GM12878 (cell line): Measurements from ENCODE around the gene NPIPA5. TPM values are rescaled to one million over a fixed set of nuclear protein-coding genes. Genes with fewer than 3 reads are reported as not detected.
A peak's percentile ranks its signal among the peaks of the same experiment; 100 is the strongest.
"Not testable (repeated sequence)": the region's sequence is repeated elsewhere in the genome, so short reads cannot be mapped to it uniquely, and the experiment has no call there.

Experiments used
- ATAC-seq: fragments of 200-7000 bp; cut with Tn5 transposase; 3 replicates; pipeline ENCODE4 v1.9.1; 2020; ENCODE audit warnings: mild to moderate bottlenecking, moderate library complexity
- BruUV-seq: library from RNA; stranded (reverse); fragments of 400-500 nt; replicated peaks from 2 replicates; lab custom pipeline; 2021; lab: Mats Ljungman, UMichigan
- CTCF ChIA-PET: fragments of 300-600 bp; sonication (Branson Sonifier 250); formaldehyde crosslinking; extraction: SDS; loops from one replicate; lab custom pipeline; 2021; ENCODE audit warnings: inconsistent platforms; lab: Yijun Ruan, JAX
- POLR2A ChIA-PET: fragments of 350-600 bp; formaldehyde crosslinking; extraction: SDS; loops from one replicate; lab custom pipeline; 2021; ENCODE audit warnings: inconsistent platforms; lab: Charles Lee
- RAD21 ChIA-PET: fragments of 300-600 bp; sonication (Branson Sonifier 250); formaldehyde crosslinking; loops from one replicate; lab custom pipeline; 2023; ENCODE audit warnings: antibody characterized with exemption; ENCODE audit not compliant: unreplicated experiment; lab: Charles Lee
- SMC1A ChIA-PET: fragments of 300-600 bp; sonication (Branson Sonifier 250); formaldehyde crosslinking; loops from one replicate; lab custom pipeline; 2023; ENCODE audit not compliant: unreplicated experiment, uncharacterized antibody; lab: Charles Lee
- DNase-seq: peaks from one replicate; pipeline ENCODE4 v3.0.0-alpha.2; 2011; ENCODE audit warnings: low read depth, low spot score
- FAIRE-seq: peaks from 3 replicates; lab custom pipeline; 2011; peaks lifted over from hg19 to GRCh38; lab: Jason Lieb, UNC
- H2AFZ ChIP-seq: 2 replicates; pipeline ENCODE4 v1.6.0; 2011; ENCODE audit warnings: low read depth, low read length, control low read depth; ENCODE audit not compliant: control insufficient read depth
- H3K27ac ChIP-seq: 2 replicates; pipeline ENCODE4 v1.5.1; 2011; ENCODE audit warnings: control low read depth; ENCODE audit not compliant: control insufficient read depth, insufficient read depth
- H3K27me3 ChIP-seq, 2 experiments: replicated peaks in 1 of 2; 2 replicates each; pipeline versions ENCODE4 v1.6.0 to v1.6.1; 2011; ENCODE audit warnings: low read length in 1 of 2; ENCODE audit not compliant: control insufficient read depth in 2 of 2, insufficient read depth in 2 of 2
- H3K36me3 ChIP-seq, 2 experiments: 2 replicates each; pipeline ENCODE4 v1.5.1; 2011; ENCODE audit warnings: low read length in 1 of 2; ENCODE audit not compliant: control insufficient read depth in 2 of 2, insufficient read depth in 2 of 2
- H3K4me1 ChIP-seq: 2 replicates; pipeline ENCODE4 v1.6.1; 2011; ENCODE audit warnings: mild to moderate bottlenecking, low read length, moderate library complexity, mixed read lengths; ENCODE audit not compliant: control insufficient read depth, insufficient read depth
- H3K4me2 ChIP-seq: 2 replicates; pipeline ENCODE4 v1.6.0; 2011; ENCODE audit warnings: control low read depth; ENCODE audit not compliant: control insufficient read depth, insufficient read depth
- H3K4me3 ChIP-seq: fragments of 200-600 bp; sonication (generic); 2 replicates; pipeline ENCODE4 v1.5.1; 2016
- H3K79me2 ChIP-seq: 2 replicates; pipeline ENCODE4 v1.6.0; 2011; ENCODE audit warnings: low read length; ENCODE audit not compliant: control insufficient read depth, insufficient read depth
- H3K9ac ChIP-seq: 2 replicates; pipeline ENCODE4 v1.8.0; 2011; ENCODE audit warnings: low read length, control low read depth, mixed read lengths; ENCODE audit not compliant: control insufficient read depth, insufficient read depth
- H3K9me3 ChIP-seq: replicated peaks from 3 replicates; pipeline ENCODE4 v1.5.1; 2011; ENCODE audit warnings: mild to moderate bottlenecking, low read length; ENCODE audit not compliant: control insufficient read depth, insufficient read depth
- H4K20me1 ChIP-seq: 2 replicates; pipeline ENCODE4 v1.6.0; 2011; ENCODE audit not compliant: control insufficient read depth, insufficient read depth
- E2F8 ChIP-seq: fragments of 450-650 bp; IDR thresholded peaks from 2 replicates; pipeline ENCODE4 v1.6.1; 2018; ENCODE audit warnings: mild to moderate bottlenecking, low read depth, moderate library complexity; ENCODE audit not compliant: partially characterized antibody
- SPI1 ChIP-seq: IDR thresholded peaks from 2 replicates; pipeline ENCODE4 v1.6.1; 2011; ENCODE audit warnings: low read depth, mild to moderate bottlenecking, low read length, moderate library complexity, borderline replicate concordance; ENCODE audit not compliant: insufficient read depth
- WGBS: methylation state at CpG from one replicate; pipeline ENCODE4 v1.1.6; 2016; ENCODE audit warnings: low lambda C conversion rate; ENCODE audit not compliant: insufficient replicate concordance, insufficient coverage; ENCODE audit errors: missing lambda C conversion rate; 5-methylcytosine and 5-hydroxymethylcytosine counted together
- in situ Hi-C: fragments of 300-500 bp; cut with MboI; formaldehyde crosslinking; loops from 9 replicates; pipeline ENCODE4 v1.14.3; 2018; ENCODE audit warnings: mixed read lengths
- intact Hi-C: fragments of 100-400 bp; cut with micrococcal nuclease; formaldehyde crosslinking; loops from one replicate; pipeline ENCODE4 v1.14.2; 2022; ENCODE audit not compliant: unreplicated experiment
- polyA plus RNA-seq, 11 experiments: library from polyadenylated mRNA; depleted of rRNA in 4 of 11; unstranded in 6 of 11; stranded (reverse) in 5 of 11; fragments of >200 nt; fragmentation: Nextera tagmentation in 4 of 11; fragmentation: Illumina TruSeq in 1 of 11; extraction: Ambion mirVana in 4 of 11; extraction: Trizol in 1 of 11; gene quantifications; 1 replicate in 1 of 11; 2 replicates in 10 of 11; pipeline versions ENCODE4 v1.2.1 to v1.2.3, GENCODE V29; 2011 to 2016; ENCODE audit warnings: inconsistent platforms in 2 of 11, missing spikeins in 2 of 11, low read depth in 1 of 11
- total RNA-seq, 4 experiments: library from RNA; depleted of rRNA in 3 of 4; stranded (reverse); fragments of >200 nt in 3 of 4; fragmentation: Illumina TruSeq in 1 of 4; extraction: Trizol in 1 of 4; gene quantifications; 2 replicates each; pipeline versions ENCODE4 v1.2.1 to v1.2.3, GENCODE V29; 2013 to 2021

NPIPA5 gene
- total and polyA plus RNA-seq, 10 of the 15 experiments (the other 5 are each of a cell fraction or from before 2014, with no cell fraction given) = 1.2 to 12.1 (median 3.6) TPM

- no peak overlapping the region for H3K4me3 ChIP-seq
- no peaks in the 10 kb centered on the region for H3K79me2 ChIP-seq
- TF ChIP-seq E2F8 = no peak
- peak; percentile 13; the same call in 1 of the 2 replicates for TF ChIP-seq SPI1
- peaks cover 10% of the 10 kb centered on the region for H3K4me1 ChIP-seq
- H2AFZ ChIP-seq = peak overlapping the region; percentile 25; the same call in 1 of the 2 replicates
- no peak overlapping the region for H3K9ac ChIP-seq
- DNase-seq = no peak
- no peaks in the 10 kb centered on the region for H3K9me3 ChIP-seq
- ChIA-PET SMC1A (interaction anchor here (0.9 kb wide), 2 partner anchors 17 to 302 kb away, joined by 3 to 4 read pairs; no protein-coding TSS in a partner anchor), RAD21 (no interaction called here), CTCF (no interaction called here), POLR2A (no interaction called here)
- H4K20me1 ChIP-seq = no peaks in the 10 kb centered on the region
- H3K36me3 ChIP-seq = no peaks in the 10 kb centered on the region
- WGBS = 25% methylated on average over 4 of the region's 4 CpGs
- H3K27ac ChIP-seq = peak overlapping the region; percentile 8; the same call in 1 of the 2 replicates
- in situ Hi-C loops = loop anchor here (25.0 kb wide), 1 partner anchor 592 kb away; no protein-coding TSS in a partner anchor
- no TSS peak for BruUV-seq
- no peak for FAIRE-seq
- ATAC-seq = peak; percentile 73
- H3K27me3 ChIP-seq = no peaks in the 10 kb centered on the region
- intact Hi-C loops = no loop called here
- no peak overlapping the region for H3K4me2 ChIP-seq
Observed at GRCh38 chr16:15404792-15405191, 26.7 kb upstream of the NPIPA5 start.

- SMC1A ChIA-PET, H3K9me3 ChIP-seq, intact Hi-C loops, H3K27ac ChIP-seq, H3K79me2 ChIP-seq, ATAC-seq, DNase-seq, RAD21 ChIA-PET, H3K27me3 ChIP-seq, H3K9ac ChIP-seq, BruUV-seq, H3K4me1 ChIP-seq, H4K20me1 ChIP-seq, H3K36me3 ChIP-seq, H2AFZ ChIP-seq, H3K4me3 ChIP-seq, POLR2A ChIA-PET: not testable (repeated sequence)
- peak; percentile 71 for FAIRE-seq
- H3K4me2 ChIP-seq = 0 out of 2 replicates have a peak overlapping the region, but pooled peaks have one; percentile 7
- WGBS = 33% methylated on average over 3 of the region's 3 CpGs
- in situ Hi-C loops = loop anchor here (25.0 kb wide), 1 partner anchor 592 kb away; no protein-coding TSS in a partner anchor
- CTCF ChIA-PET = interaction anchor here (0.7 kb wide), 1 partner anchor 354 kb away, joined by 3 read pairs; no protein-coding TSS in a partner anchor
Observed at GRCh38 chr16:15404091-15404490, 26.0 kb upstream of the NPIPA5 start.
